ENCODE results near the gene FMNL1.

The FMNL1 gene

DNA sequence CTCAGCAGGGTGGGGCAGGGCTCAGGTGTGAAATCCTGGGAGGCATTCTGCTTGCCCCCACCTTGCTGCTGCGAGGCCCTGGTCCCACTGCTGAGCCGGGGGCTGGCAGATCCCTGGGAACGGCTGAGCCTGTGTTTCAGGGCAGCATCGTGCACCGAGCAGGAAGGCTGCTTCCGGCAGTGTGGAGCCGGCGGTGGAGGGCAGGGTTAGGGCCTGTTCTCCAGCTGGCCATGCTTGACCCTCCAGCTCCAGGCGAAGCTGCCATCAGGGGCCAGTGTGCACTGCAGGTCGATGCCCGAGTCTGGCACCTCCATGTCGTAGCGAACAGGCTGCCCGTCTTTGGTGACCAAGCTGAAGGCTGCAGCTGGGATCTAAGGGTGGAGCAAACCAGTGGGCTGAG, 42.7 kb downstream of the FMNL1 start:
- DNase-seq (ENCODE audit: low spot score), result no peak
- Histone ChIP-seq H3K36me3 (ENCODE audit: low read depth) (peaks cover 58% of the 10 kb centered on the region), H3K27ac (ENCODE audit: poor library complexity, severe bottlenecking) (no peak overlapping the region), H3K9me3 (ENCODE audit: severe bottlenecking) (no peaks in the 10 kb centered on the region), H3K27me3 (ENCODE audit: insufficient read depth, poor library complexity, severe bottlenecking) (no peaks in the 10 kb centered on the region), H3K4me1 (ENCODE audit: insufficient read depth, poor library complexity, severe bottlenecking) (peaks cover 7% of the 10 kb centered on the region), H3K4me3 (ENCODE audit: severe bottlenecking) (no peak overlapping the region)
- no peak for ATAC-seq (ENCODE audit: low read depth)
- TF ChIP-seq, protein P1, sequence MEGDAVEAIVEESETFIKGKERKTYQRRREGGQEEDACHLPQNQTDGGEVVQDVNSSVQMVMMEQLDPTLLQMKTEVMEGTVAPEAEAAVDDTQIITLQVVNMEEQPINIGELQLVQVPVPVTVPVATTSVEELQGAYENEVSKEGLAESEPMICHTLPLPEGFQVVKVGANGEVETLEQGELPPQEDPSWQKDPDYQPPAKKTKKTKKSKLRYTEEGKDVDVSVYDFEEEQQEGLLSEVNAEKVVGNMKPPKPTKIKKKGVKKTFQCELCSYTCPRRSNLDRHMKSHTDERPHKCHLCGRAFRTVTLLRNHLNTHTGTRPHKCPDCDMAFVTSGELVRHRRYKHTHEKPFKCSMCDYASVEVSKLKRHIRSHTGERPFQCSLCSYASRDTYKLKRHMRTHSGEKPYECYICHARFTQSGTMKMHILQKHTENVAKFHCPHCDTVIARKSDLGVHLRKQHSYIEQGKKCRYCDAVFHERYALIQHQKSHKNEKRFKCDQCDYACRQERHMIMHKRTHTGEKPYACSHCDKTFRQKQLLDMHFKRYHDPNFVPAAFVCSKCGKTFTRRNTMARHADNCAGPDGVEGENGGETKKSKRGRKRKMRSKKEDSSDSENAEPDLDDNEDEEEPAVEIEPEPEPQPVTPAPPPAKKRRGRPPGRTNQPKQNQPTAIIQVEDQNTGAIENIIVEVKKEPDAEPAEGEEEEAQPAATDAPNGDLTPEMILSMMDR (IDR thresholded peaks at IDR 0.05; ENCODE audit: poor library complexity, severe bottlenecking), result no peak

DNA sequence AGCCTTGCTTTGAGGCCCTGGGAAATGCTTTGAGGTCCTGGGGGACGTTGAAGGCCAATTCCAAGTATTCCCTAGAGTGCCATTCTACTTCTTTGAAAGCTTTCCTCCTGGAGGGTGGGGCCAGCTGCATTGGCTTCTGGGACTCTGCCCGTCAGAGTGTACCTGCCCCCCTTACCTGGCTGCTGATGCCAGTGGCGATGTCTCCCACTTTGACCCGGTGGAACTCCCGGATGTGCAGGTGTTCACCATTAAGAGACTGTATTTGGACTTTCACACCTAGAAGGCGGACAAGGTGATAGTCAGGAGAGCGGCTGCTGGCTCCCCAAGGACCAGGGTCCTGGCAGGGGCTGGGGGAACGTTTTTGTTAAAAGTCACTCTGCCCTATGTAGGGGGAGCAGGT, 43.3 kb downstream of the FMNL1 start:
- H3K27me3 ChIP-seq (ENCODE audit: insufficient read depth, poor library complexity, severe bottlenecking), result no peaks in the 10 kb centered on the region
- DNase-seq (ENCODE audit: low spot score), result no peak
- peaks cover 7% of the 10 kb centered on the region for H3K4me1 ChIP-seq (ENCODE audit: insufficient read depth, poor library complexity, severe bottlenecking)
- H3K9me3 ChIP-seq (ENCODE audit: severe bottlenecking), result no peaks in the 10 kb centered on the region
- TF ChIP-seq, protein P1 (IDR thresholded peaks at IDR 0.05; ENCODE audit: poor library complexity, severe bottlenecking), result no peak
- H3K4me3 ChIP-seq (ENCODE audit: severe bottlenecking), result no peak overlapping the region
- no peak overlapping the region for H3K27ac ChIP-seq (ENCODE audit: poor library complexity, severe bottlenecking)
- no peak for ATAC-seq (ENCODE audit: low read depth)
- H3K36me3 ChIP-seq (ENCODE audit: low read depth), result peaks cover 63% of the 10 kb centered on the region

DNA sequence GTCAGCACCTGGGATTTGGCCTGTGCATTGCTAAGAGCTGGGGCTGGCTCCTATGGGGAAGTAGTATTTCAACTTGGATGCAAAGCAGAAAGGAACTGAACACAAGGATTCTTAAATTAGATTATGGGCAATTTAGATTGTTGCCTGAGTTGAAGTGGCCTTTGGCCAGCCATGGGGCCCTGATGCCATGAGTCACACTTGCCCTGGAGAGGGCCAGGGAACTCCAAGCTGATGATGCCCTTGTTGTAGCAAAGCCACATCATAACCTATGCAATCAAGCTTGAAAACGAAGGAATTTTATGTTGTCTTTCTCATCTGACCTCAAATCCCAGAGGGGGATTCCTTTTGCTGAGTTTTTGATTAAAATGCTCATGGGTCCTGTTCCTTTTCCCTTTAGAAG, 44.1 kb downstream of the FMNL1 start:
- ATAC-seq (ENCODE audit: low read depth) (no peak), DNase-seq (ENCODE audit: low spot score) (no peak)
- Histone ChIP-seq H3K36me3 (ENCODE audit: low read depth) (peaks cover 72% of the 10 kb centered on the region), H3K4me3 (ENCODE audit: severe bottlenecking) (no peak overlapping the region), H3K9me3 (ENCODE audit: severe bottlenecking) (no peaks in the 10 kb centered on the region), H3K27me3 (ENCODE audit: insufficient read depth, poor library complexity, severe bottlenecking) (no peaks in the 10 kb centered on the region), H3K27ac (ENCODE audit: poor library complexity, severe bottlenecking) (no peak overlapping the region), H3K4me1 (ENCODE audit: insufficient read depth, poor library complexity, severe bottlenecking) (peaks cover 7% of the 10 kb centered on the region)
- TF ChIP-seq, protein P1 (IDR thresholded peaks at IDR 0.05; ENCODE audit: poor library complexity, severe bottlenecking), result no peak

DNA sequence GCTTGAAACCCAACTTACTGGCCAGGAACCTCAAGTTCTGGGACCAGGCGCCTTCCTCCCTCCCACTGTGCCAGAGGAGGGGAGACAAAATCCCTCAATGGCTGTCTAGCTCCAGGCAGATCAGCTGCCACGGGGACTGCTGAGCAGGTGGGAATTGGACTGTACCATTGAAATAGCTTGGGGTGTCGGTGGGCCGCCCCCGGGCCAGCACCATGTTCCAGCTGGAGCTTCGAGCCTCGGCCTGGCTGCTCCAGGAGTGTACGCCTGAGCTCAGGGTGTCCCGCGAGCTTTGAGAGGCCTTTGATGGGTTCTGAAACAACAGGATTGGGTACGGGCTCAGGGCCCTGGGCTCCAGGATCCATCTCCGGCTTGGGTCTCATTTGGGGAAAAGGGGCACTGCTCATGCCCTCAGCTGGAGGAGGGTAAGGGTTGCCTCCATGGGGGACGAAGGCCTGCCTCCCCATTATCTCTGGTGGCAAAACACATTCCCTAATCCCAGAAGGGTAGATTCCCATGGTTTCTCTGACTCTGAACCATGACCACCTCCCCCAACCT, 44.8 kb downstream of the FMNL1 start:
- TF ChIP-seq, protein P1 (IDR thresholded peaks at IDR 0.05; ENCODE audit: poor library complexity, severe bottlenecking), result no peak
- H3K4me3 ChIP-seq (ENCODE audit: severe bottlenecking), result no peak overlapping the region
- H3K27ac ChIP-seq (ENCODE audit: poor library complexity, severe bottlenecking), result no peak overlapping the region
- no peak for ATAC-seq (ENCODE audit: low read depth)
- no peaks in the 10 kb centered on the region for H3K9me3 ChIP-seq (ENCODE audit: severe bottlenecking)
- H3K27me3 ChIP-seq (ENCODE audit: insufficient read depth, poor library complexity, severe bottlenecking), result no peaks in the 10 kb centered on the region
- H3K4me1 ChIP-seq (ENCODE audit: insufficient read depth, poor library complexity, severe bottlenecking), result peaks cover 7% of the 10 kb centered on the region
- peaks cover 78% of the 10 kb centered on the region for H3K36me3 ChIP-seq (ENCODE audit: low read depth)
- DNase-seq (ENCODE audit: low spot score), result no peak

DNA sequence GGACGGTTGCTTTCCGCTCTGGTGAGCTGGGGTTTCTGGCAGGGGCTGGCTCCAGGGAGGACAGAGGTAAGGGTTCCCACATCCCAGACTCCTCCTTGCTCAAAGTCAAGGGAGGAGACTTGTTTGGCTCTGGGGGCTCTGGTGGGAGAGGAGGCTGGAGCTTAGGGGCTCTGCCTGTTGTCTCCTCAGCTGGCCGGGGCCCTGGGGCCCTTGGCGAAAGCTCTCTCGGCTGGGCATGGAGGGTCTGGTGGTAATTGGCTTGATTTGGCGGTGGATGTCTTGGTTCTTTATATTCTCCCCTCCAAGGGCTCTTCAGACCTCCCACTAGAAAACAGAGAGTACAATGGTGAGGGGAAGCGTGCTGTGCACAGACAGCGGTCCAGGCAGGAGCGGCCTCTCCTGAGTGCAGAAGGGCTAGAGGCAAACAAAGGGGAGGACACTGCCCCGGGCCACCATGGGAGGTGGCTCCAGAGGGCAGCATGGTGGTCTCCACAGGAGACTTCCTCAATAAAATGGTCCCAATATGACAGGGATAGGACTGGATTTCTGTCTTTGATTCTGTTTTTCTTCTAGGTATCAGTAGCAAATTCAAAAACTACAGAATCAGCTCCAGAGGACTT, 45.9 kb downstream of the FMNL1 start:
- H3K36me3 ChIP-seq (ENCODE audit: low read depth), result peaks cover 89% of the 10 kb centered on the region
- no peak overlapping the region for H3K27ac ChIP-seq (ENCODE audit: poor library complexity, severe bottlenecking)
- ATAC-seq (ENCODE audit: low read depth), result no peak
- TF ChIP-seq, protein P1 (IDR thresholded peaks at IDR 0.05; ENCODE audit: poor library complexity, severe bottlenecking), result no peak
- peaks cover 4% of the 10 kb centered on the region for H3K4me1 ChIP-seq (ENCODE audit: insufficient read depth, poor library complexity, severe bottlenecking)
- no peak overlapping the region for H3K4me3 ChIP-seq (ENCODE audit: severe bottlenecking)
- no peaks in the 10 kb centered on the region for H3K27me3 ChIP-seq (ENCODE audit: insufficient read depth, poor library complexity, severe bottlenecking)
- no peak for DNase-seq (ENCODE audit: low spot score)
- H3K9me3 ChIP-seq (ENCODE audit: severe bottlenecking), result no peaks in the 10 kb centered on the region

Data from RWPE2 (cell line).